ENCODE data around the gene TCP11. TPM values are rescaled to one million over a fixed set of nuclear protein-coding genes. Genes with fewer than 3 reads are reported as not detected.
A peak's percentile ranks its signal among the peaks of the same experiment; 100 is the strongest.

Gene TCP11
- total RNA-seq, 1 donor from 2014 or later, result not detected

DNA sequence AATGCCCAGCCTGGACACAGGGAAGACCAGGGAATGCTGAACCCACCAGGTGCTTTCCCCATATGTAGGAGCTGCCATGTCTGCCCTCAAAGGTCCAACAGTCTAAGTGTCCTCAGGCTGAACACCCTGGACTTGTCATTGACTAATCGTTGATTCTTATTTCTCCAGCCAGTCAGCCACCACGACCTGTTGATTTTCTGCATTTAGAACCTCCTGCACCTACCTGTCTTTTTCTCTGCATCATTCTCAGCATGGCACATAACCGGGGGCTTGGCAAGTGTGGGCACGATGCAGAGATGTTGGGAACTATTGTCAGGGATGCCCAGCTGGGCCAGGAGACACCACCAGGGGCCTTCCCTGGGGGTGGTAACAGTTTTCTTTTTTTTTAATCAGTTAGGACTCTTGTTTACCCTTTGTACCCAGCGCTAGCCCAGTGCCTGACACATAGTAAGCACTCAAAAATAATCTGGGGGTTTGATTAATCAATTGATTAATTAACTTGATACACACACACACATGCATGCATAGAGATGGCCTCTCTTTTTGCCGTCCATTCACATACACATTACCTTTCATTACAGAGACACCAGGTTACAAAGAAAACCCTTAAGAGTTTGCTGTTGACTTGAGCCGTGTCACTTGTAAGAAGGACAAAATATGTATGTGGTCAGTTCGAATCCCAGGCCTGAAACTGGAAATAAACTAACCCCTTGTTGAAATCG is 43.6 kb upstream of the TCP11 start:
- peak; percentile 65 for DNase-seq (ENCODE audit: low read depth)
- Histone ChIP-seq H3K36me3 (ENCODE audit: control insufficient read depth, insufficient read depth, low read length) (no peaks in the 10 kb centered on the region), H3K27me3 (ENCODE audit: control insufficient read depth, insufficient read depth, low read length) (no peaks in the 10 kb centered on the region), H3K4me3 (ENCODE audit: low read depth, low read length) (no peak overlapping the region)
- TF ChIP-seq, protein P1, sequence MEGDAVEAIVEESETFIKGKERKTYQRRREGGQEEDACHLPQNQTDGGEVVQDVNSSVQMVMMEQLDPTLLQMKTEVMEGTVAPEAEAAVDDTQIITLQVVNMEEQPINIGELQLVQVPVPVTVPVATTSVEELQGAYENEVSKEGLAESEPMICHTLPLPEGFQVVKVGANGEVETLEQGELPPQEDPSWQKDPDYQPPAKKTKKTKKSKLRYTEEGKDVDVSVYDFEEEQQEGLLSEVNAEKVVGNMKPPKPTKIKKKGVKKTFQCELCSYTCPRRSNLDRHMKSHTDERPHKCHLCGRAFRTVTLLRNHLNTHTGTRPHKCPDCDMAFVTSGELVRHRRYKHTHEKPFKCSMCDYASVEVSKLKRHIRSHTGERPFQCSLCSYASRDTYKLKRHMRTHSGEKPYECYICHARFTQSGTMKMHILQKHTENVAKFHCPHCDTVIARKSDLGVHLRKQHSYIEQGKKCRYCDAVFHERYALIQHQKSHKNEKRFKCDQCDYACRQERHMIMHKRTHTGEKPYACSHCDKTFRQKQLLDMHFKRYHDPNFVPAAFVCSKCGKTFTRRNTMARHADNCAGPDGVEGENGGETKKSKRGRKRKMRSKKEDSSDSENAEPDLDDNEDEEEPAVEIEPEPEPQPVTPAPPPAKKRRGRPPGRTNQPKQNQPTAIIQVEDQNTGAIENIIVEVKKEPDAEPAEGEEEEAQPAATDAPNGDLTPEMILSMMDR (IDR thresholded peaks at IDR 0.05; ENCODE audit: insufficient read depth, low read length, severe bottlenecking), result no peak
- FAIRE-seq, result no peak

DNA sequence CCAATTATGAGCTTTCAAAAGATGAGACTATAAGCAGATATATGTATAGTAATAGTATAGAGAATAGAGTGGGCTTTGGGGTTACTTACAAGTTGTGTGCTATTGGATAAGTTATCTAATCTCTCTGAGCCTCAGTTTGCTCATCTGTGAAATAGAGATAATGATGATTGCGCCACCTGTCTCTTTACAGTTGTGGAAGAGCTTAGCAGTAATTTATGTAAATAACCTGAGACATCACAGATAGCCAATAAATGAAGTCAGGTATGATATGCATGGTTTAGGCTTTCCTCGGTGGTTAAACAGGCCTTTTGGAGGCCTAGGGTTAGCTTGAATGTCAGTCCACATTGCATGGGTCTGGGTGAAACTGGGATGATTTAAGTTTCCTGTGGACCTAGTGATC is 42.8 kb upstream of the TCP11 start:
- FAIRE-seq (no peak), DNase-seq (ENCODE audit: low read depth) (no peak)
- TF ChIP-seq, protein P1 (IDR thresholded peaks at IDR 0.05; ENCODE audit: insufficient read depth, low read length, severe bottlenecking), result no peak
- Histone ChIP-seq H3K27me3 (ENCODE audit: control insufficient read depth, insufficient read depth, low read length) (no peaks in the 10 kb centered on the region), H3K4me3 (ENCODE audit: low read depth, low read length) (no peak overlapping the region), H3K36me3 (ENCODE audit: control insufficient read depth, insufficient read depth, low read length) (no peaks in the 10 kb centered on the region)

DNA sequence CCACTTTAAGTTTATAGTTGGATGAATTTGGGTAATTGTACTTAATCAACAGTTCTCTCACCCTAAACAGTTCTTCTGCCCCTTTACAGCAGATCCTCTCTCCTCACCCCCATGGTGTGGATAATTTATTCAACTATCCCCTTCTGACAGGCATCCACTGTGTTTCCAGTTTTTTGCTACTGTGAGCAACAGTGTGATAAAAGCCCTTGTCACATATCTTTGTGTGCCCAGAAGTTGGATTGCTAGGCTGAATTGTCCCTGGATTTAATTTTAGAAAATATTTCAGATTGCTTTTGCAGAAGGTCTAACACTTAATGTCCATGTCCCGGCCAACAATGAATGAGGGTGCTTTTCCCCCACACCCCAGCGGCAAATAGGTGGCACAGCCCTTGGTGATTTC is 42.1 kb upstream of the TCP11 start:
- Histone ChIP-seq H3K36me3 (ENCODE audit: control insufficient read depth, insufficient read depth, low read length) (no peaks in the 10 kb centered on the region), H3K27me3 (ENCODE audit: control insufficient read depth, insufficient read depth, low read length) (no peaks in the 10 kb centered on the region), H3K4me3 (ENCODE audit: low read depth, low read length) (no peak overlapping the region)
- FAIRE-seq, result no peak
- TF ChIP-seq, protein P1 (IDR thresholded peaks at IDR 0.05; ENCODE audit: insufficient read depth, low read length, severe bottlenecking), result no peak
- no peak for DNase-seq (ENCODE audit: low read depth)

DNA sequence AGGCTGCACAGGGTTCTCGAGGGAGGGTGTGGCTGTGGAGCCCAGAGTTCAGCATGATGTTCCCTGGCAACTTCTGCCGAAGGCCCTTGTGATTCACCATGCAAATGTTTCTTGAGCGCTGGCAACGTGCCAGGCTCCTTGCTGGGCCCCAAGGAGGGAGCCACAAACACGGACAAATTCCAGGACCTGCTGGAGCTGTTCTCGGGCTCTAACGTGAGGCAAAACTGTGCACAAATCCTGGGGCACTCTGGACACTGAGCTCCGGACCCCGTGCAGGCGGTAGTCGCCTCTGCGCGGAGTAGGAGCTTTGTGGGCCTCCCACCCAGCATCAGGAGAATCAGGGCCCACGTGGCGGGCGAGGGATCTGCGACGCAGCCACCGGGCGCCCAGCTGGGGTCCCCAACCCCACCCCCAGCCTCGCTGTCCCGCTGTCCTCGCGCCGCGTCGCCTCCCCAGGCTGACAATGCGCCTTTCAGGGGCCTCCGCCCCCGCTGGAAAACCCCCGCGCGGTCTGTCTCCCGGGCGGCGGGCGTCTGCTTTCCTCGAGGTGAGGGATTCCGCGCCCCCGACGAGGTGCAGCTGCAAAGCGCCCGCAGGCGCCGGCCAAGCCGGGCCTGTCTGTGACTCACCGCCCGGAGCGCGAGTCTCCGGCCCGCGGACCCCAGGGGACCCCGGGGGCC is 40.9 kb upstream of the TCP11 start:
- DNase-seq (ENCODE audit: low read depth) (peak; percentile 76), FAIRE-seq (no peak)
- H3K27me3 ChIP-seq (ENCODE audit: control insufficient read depth, insufficient read depth, low read length), result no peaks in the 10 kb centered on the region
- no peak overlapping the region for H3K4me3 ChIP-seq (ENCODE audit: low read depth, low read length)
- TF ChIP-seq, protein P1 (IDR thresholded peaks at IDR 0.05; ENCODE audit: insufficient read depth, low read length, severe bottlenecking), result no peak
- H3K36me3 ChIP-seq (ENCODE audit: control insufficient read depth, insufficient read depth, low read length), result no peaks in the 10 kb centered on the region

DNA sequence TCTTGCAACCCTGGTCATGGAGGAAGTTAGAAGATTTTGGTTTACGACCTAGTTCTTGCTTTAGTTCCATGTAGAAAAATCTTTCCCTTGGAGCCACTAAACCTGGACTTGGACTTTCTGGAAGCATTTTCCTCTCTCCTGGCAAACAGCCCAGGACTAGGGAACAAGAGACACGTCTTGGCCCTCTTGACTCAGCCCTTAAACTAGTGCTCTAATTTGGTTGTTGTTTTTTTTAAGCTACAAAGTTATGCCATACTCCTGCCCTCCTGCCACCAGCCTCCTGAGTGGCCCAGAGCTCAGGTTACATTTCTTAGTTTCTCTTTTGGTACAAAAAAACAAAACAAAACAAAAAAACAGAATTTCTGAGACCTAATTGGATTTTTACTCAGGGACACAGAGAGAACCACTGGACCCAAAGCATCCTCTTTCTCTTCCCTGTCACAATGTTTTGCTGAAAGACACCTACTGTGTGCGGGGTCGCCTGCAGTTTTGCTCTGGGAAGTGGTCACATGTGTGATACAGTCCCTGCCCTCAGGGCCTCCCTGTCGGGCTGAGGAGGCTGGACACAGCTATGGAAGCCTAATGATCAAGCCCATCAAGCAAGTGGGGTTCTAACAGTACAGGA is 40.3 kb upstream of the TCP11 start:
- no peak overlapping the region for H3K4me3 ChIP-seq (ENCODE audit: low read depth, low read length)
- H3K27me3 ChIP-seq (ENCODE audit: control insufficient read depth, insufficient read depth, low read length), result no peaks in the 10 kb centered on the region
- no peaks in the 10 kb centered on the region for H3K36me3 ChIP-seq (ENCODE audit: control insufficient read depth, insufficient read depth, low read length)
- FAIRE-seq, result no peak
- DNase-seq (ENCODE audit: low read depth), result peak; percentile 27
- TF ChIP-seq, protein P1 (IDR thresholded peaks at IDR 0.05; ENCODE audit: insufficient read depth, low read length, severe bottlenecking), result no peak
